Adrenal gland (tissue), 5 donors: ENCODE measurements around the gene CDKN3.

Source experiments
- POLR2A ChIP-seq, 2 donors: fragments of 450-650 bp; IDR thresholded peaks; one replicate each; pipeline ENCODE4 v1.6.1; 2017; ENCODE audit warnings: antibody characterized with exemption in 2 of 2, mild to moderate bottlenecking in 2 of 2, moderate library complexity in 1 of 2
- TF ChIP-seq, protein P1 (sequence below), 6 experiments: fragments of 450-650 bp in 4 of 6; fragments of 200-600 bp in 2 of 6; sonication (generic) in 1 of 6; IDR thresholded peaks; 1 replicate in 5 of 6; 2 replicates in 1 of 6; pipeline versions ENCODE4 v1.5.1 to v1.8.0; 2016 to 2021; ENCODE audit warnings: antibody characterized with exemption in 6 of 6, mild to moderate bottlenecking in 2 of 6, moderate library complexity in 1 of 6
- donor health status: DM: no; HTN: no; CAD: no.

DNA sequence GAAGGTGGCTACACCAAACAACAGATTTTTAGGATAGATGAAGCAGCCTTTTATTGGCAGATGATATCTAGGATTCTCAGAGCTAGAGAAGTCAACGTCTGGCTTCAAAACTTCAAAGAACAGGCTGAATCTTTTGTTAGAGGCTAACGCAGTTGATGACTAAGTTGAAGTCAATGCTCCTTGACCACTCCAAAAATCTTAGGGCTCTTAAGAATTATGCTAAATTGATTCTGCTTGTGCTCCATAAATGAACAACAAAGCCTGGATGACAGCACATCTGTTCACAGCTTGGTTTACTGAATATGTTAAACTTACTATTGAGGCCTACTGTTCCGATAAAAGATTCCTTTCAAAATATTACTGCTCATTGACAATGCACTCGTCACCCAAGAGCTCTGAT, 13.0 kb upstream of the CDKN3 start:
- TF ChIP-seq, protein P1, sequence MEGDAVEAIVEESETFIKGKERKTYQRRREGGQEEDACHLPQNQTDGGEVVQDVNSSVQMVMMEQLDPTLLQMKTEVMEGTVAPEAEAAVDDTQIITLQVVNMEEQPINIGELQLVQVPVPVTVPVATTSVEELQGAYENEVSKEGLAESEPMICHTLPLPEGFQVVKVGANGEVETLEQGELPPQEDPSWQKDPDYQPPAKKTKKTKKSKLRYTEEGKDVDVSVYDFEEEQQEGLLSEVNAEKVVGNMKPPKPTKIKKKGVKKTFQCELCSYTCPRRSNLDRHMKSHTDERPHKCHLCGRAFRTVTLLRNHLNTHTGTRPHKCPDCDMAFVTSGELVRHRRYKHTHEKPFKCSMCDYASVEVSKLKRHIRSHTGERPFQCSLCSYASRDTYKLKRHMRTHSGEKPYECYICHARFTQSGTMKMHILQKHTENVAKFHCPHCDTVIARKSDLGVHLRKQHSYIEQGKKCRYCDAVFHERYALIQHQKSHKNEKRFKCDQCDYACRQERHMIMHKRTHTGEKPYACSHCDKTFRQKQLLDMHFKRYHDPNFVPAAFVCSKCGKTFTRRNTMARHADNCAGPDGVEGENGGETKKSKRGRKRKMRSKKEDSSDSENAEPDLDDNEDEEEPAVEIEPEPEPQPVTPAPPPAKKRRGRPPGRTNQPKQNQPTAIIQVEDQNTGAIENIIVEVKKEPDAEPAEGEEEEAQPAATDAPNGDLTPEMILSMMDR (IDR thresholded peaks at IDR 0.05) = no peak
- no peak for TF ChIP-seq POLR2A (IDR thresholded peaks at IDR 0.05)
